SK-N-SH (cell line): ENCODE results near the gene ALPI. TPM values are rescaled to one million over a fixed set of nuclear protein-coding genes. Genes with fewer than 3 reads are reported as not detected.

Experiments
- CTCF ChIA-PET: fragments of 300-600, 350-600 bp; formaldehyde crosslinking; extraction: SDS; loops from one replicate; lab custom pipeline; 2021; lab: Yijun Ruan, JAX
- POLR2A ChIA-PET: fragments of 350-600 bp; sonication (Branson Sonifier 250); formaldehyde crosslinking; extraction: SDS; loops from one replicate; lab custom pipeline; 2020; ENCODE audit warnings: antibody characterized with exemption, inconsistent platforms; lab: Yijun Ruan, JAX
- DNase-seq: peaks from one replicate; pipeline ENCODE4 v3.0.0; 2012
- H2AFZ ChIP-seq: fragments of 200-600 bp; sonication (generic); 2 replicates; pipeline ENCODE4 v1.8.1; 2016; ENCODE audit warnings: antibody characterized with exemption, mild to moderate bottlenecking, low read depth
- H3F3A ChIP-seq: fragments of 200-600 bp; sonication (generic); replicated peaks from 2 replicates; pipeline ENCODE3; 2016; ENCODE audit warnings: antibody characterized with exemption, mild to moderate bottlenecking; ENCODE audit not compliant: insufficient read depth
- H3K27ac ChIP-seq, 2 experiments: fragments of 200-500 bp in 1 of 2; fragments of 200-600 bp in 1 of 2; sonication (Bioruptor generic) in 1 of 2; sonication (generic), shearing (Covaris generic) in 1 of 2; 2 replicates each; pipeline versions ENCODE4 v1.5.1 to v1.6.1; 2014 to 2016; ENCODE audit warnings: low read depth in 2 of 2, inconsistent platforms in 1 of 2, low read length in 1 of 2, mild to moderate bottlenecking in 1 of 2, mixed read lengths in 1 of 2
- H3K27me3 ChIP-seq: fragments of 200-600 bp; sonication (generic), shearing (Covaris generic); 2 replicates; pipeline ENCODE4 v1.6.1; 2016; ENCODE audit warnings: mixed run types; ENCODE audit not compliant: insufficient read depth
- H3K36me3 ChIP-seq, 2 experiments: fragments of 200-500 bp in 1 of 2; fragments of 200-600 bp in 1 of 2; sonication (Bioruptor generic) in 1 of 2; sonication (generic) in 1 of 2; replicated peaks in 1 of 2; 2 replicates each; pipeline versions ENCODE3 to v1.5.1; 2014 to 2016; ENCODE audit warnings: low read length in 1 of 2, mild to moderate bottlenecking in 1 of 2; ENCODE audit not compliant: insufficient read depth in 2 of 2, control insufficient read depth in 1 of 2
- H3K4me1 ChIP-seq, 2 experiments: fragments of 200-500 bp in 1 of 2; fragments of 200-600 bp in 1 of 2; sonication (Bioruptor generic) in 1 of 2; sonication (generic), shearing (Covaris generic) in 1 of 2; 2 replicates each; pipeline versions ENCODE4 v1.5.1 to v1.6.1; 2014 to 2016; ENCODE audit warnings: low read depth in 1 of 2, low read length in 1 of 2, mixed run types in 1 of 2; ENCODE audit not compliant: insufficient read depth in 2 of 2, control insufficient read depth in 1 of 2
- H3K4me2 ChIP-seq: fragments of 200-600 bp; sonication (generic), shearing (Covaris generic); 2 replicates; pipeline ENCODE4 v1.6.1; 2017; ENCODE audit warnings: mixed run types
- H3K4me3 ChIP-seq, 2 experiments: fragments of 200-500 bp in 1 of 2; fragments of 200-600 bp in 1 of 2; sonication (Bioruptor generic) in 1 of 2; sonication (generic), shearing (Covaris generic) in 1 of 2; 2 replicates each; pipeline versions ENCODE4 v1.5.1 to v1.8.1; 2014 to 2016; ENCODE audit warnings: low read depth in 2 of 2, inconsistent platforms in 1 of 2, low read length in 1 of 2, mild to moderate bottlenecking in 1 of 2, mixed read lengths in 1 of 2, moderate library complexity in 1 of 2
- H3K79me2 ChIP-seq: fragments of 200-600 bp; sonication (generic); 2 replicates; pipeline ENCODE4 v1.8.1; 2017; ENCODE audit warnings: mild to moderate bottlenecking; ENCODE audit not compliant: insufficient read depth
- H3K9ac ChIP-seq: fragments of 200-600 bp; sonication (generic); 2 replicates; pipeline ENCODE4 v1.6.1; 2017; ENCODE audit warnings: mixed run types
- H3K9me2 ChIP-seq: fragments of 200-600 bp; sonication (generic); 2 replicates; pipeline ENCODE4 v1.6.1; 2017; ENCODE audit warnings: mixed run types
- H3K9me3 ChIP-seq: fragments of 200-600 bp; sonication (generic); 2 replicates; pipeline ENCODE4 v1.6.1; 2017; ENCODE audit warnings: mixed run types, mild to moderate bottlenecking, moderate library complexity
- H4K20me1 ChIP-seq: fragments of 200-600 bp; sonication (generic); 2 replicates; pipeline ENCODE4 v1.6.1; 2017; ENCODE audit warnings: mild to moderate bottlenecking, mixed run types; ENCODE audit not compliant: insufficient read depth
- EP300 ChIP-seq, 2 experiments: IDR thresholded peaks; 2 replicates each; pipeline versions ENCODE4 v1.4.0 to v1.6.1; 2012; ENCODE audit warnings: borderline replicate concordance in 1 of 2, low read depth in 1 of 2, low read length in 1 of 2
- FOSL2 ChIP-seq: IDR thresholded peaks from 2 replicates; pipeline ENCODE4 v1.4.0; 2012; ENCODE audit warnings: low read depth, mild to moderate bottlenecking, moderate library complexity, borderline replicate concordance
- FOXJ3 ChIP-seq: sonication (generic); formaldehyde crosslinking; IDR thresholded peaks from 2 replicates; pipeline ENCODE4 v1.5.1; 2020; ENCODE audit warnings: mild to moderate bottlenecking, missing genetic modification reagents
- IRF3 ChIP-seq: fragments of 150-350 bp; IDR thresholded peaks from 2 replicates; pipeline ENCODE4 v1.6.1; 2016; ENCODE audit warnings: mild to moderate bottlenecking, low read depth, low read length
- MAX ChIP-seq: IDR thresholded peaks from 2 replicates; pipeline ENCODE4 v1.4.0; 2012; ENCODE audit warnings: low read depth
- MEF2A ChIP-seq: IDR thresholded peaks from 2 replicates; pipeline ENCODE4 v1.4.0; 2012; ENCODE audit warnings: low read depth, borderline replicate concordance
- MXI1 ChIP-seq: IDR thresholded peaks from 2 replicates; pipeline ENCODE4 v1.6.1; 2012; ENCODE audit warnings: mild to moderate bottlenecking, low read depth, low read length, improper control_type of control experiment
- NFIC ChIP-seq: IDR thresholded peaks from 2 replicates; pipeline ENCODE4 v1.4.0; 2012; ENCODE audit warnings: borderline replicate concordance
- NRF1 ChIP-seq: IDR thresholded peaks from 2 replicates; pipeline ENCODE4 v1.6.1; 2012; ENCODE audit warnings: low read depth, mild to moderate bottlenecking, low read length
- PBX3 ChIP-seq: IDR thresholded peaks from 2 replicates; pipeline ENCODE4; 2012
- RAD21 ChIP-seq: IDR thresholded peaks from 2 replicates; pipeline ENCODE4 v1.6.1; 2012; ENCODE audit warnings: mild to moderate bottlenecking, low read length
- RXRA ChIP-seq: IDR thresholded peaks from 2 replicates; pipeline ENCODE4 v1.4.0; 2012; ENCODE audit warnings: low read depth, mild to moderate bottlenecking, borderline replicate concordance
- TEAD4 ChIP-seq: IDR thresholded peaks from 2 replicates; pipeline ENCODE4 v1.4.0; 2012; ENCODE audit warnings: mild to moderate bottlenecking, borderline replicate concordance; ENCODE audit not compliant: insufficient read depth
- USF1 ChIP-seq: IDR thresholded peaks from 2 replicates; pipeline ENCODE4 v1.4.0; 2012; ENCODE audit warnings: low read depth, borderline replicate concordance
- ZBTB33 ChIP-seq: IDR thresholded peaks from 2 replicates; pipeline ENCODE4 v1.4.0; 2012; ENCODE audit warnings: low read depth, borderline replicate concordance
- WGBS: methylation state at CpG from one replicate; pipeline ENCODE4 v1.1.6; 2017; ENCODE audit warnings: low lambda C conversion rate; 5-methylcytosine and 5-hydroxymethylcytosine counted together
- polyA plus RNA-seq, 3 experiments: library from polyadenylated mRNA; depleted of rRNA; stranded (reverse); fragments of >200 nt; gene quantifications; 2 replicates each; pipeline ENCODE4 v1.2.3, GENCODE V29; 2012

ALPI gene
- polyA plus RNA-seq, 1 of the 3 experiments (the other 2 are of a cell fraction), result not detected

GRCh38 chr2:232481322-232482140, 25.6 kb downstream of the ALPI start:
- WGBS, result 78% methylated on average over 18 of the region's 29 CpGs
- CTCF ChIA-PET, result interaction anchor here (0.9 to 1.1 kb wide), 2 partner anchors 40 to 41 kb away, joined by 3 to 4 read pairs; no protein-coding TSS in a partner anchor
- no peaks in the 10 kb centered on the region for H3F3A ChIP-seq
- no peak overlapping the region for H2AFZ ChIP-seq
- no peak overlapping the region for H3K9ac ChIP-seq
- H3K36me3 ChIP-seq, result no peaks in the 10 kb centered on the region
- DNase-seq, result no peak
- TF ChIP-seq FOXJ3 (CRISPR knock-in tag) (no peak), MEF2A (no peak), RAD21 (no peak), EP300 (IDR thresholded peaks at IDR 0.05; ENCODE audit: borderline replicate concordance in 1 of 2, low read depth in 1 of 2, low read length in 1 of 2) (no peak), FOSL2 (no peak), MXI1 (no peak), PBX3 (no peak)
- TF ChIP-seq, all 33 proteins: peak for 0
- no peak overlapping the region for H3K4me2 ChIP-seq
- peaks cover 0 to 2% of the 10 kb centered on the region in 2 experiments; a peak in 1 of 4 replicates for H3K4me1 ChIP-seq
- H3K9me3 ChIP-seq, result no peaks in the 10 kb centered on the region
- H4K20me1 ChIP-seq, result no peaks in the 10 kb centered on the region
- H3K27ac ChIP-seq, result no peak overlapping the region
- H3K9me2 ChIP-seq, result no peaks in the 10 kb centered on the region
- POLR2A ChIA-PET, result no interaction called here
- no peak overlapping the region for H3K4me3 ChIP-seq
- H3K27me3 ChIP-seq, result peaks cover 13% of the 10 kb centered on the region
- H3K79me2 ChIP-seq, result no peaks in the 10 kb centered on the region

GRCh38 chr2:232482301-232483238, 26.6 kb downstream of the ALPI start:
- H3K4me1 ChIP-seq, result peaks cover 0 to 2% of the 10 kb centered on the region in 2 experiments; a peak in 1 of 4 replicates
- WGBS, result 66% methylated on average over 14 of the region's 31 CpGs
- no peak overlapping the region for H3K27ac ChIP-seq
- no peaks in the 10 kb centered on the region for H3K9me2 ChIP-seq
- POLR2A ChIA-PET, result no interaction called here
- no peaks in the 10 kb centered on the region for H3K9me3 ChIP-seq
- no peak for DNase-seq
- no peak overlapping the region for H3K4me2 ChIP-seq
- H3K9ac ChIP-seq, result no peak overlapping the region
- H2AFZ ChIP-seq, result no peak overlapping the region
- no peaks in the 10 kb centered on the region for H3K79me2 ChIP-seq
- no peak overlapping the region for H3K4me3 ChIP-seq
- H4K20me1 ChIP-seq, result no peaks in the 10 kb centered on the region
- TF ChIP-seq MAX (no peak), TEAD4 (no peak), MEF2A (no peak), ZBTB33 (no peak), IRF3 (no peak), PBX3 (no peak), FOSL2 (no peak), NRF1 (no peak), NFIC (no peak), USF1 (no peak), RXRA (no peak)
- peaks cover 18% of the 10 kb centered on the region for H3K27me3 ChIP-seq
- CTCF ChIA-PET, result interaction anchor here (1.1 kb wide), 2 partner anchors 40 to 41 kb away, joined by 4 to 5 read pairs; no protein-coding TSS in a partner anchor
- no peaks in the 10 kb centered on the region for H3K36me3 ChIP-seq
- no peaks in the 10 kb centered on the region for H3F3A ChIP-seq
